ENCODE measurements around the gene FGF5. TPM values are rescaled to one million over a fixed set of nuclear protein-coding genes. Genes with fewer than 3 reads are reported as not detected.
A peak's percentile ranks its signal among the peaks of the same experiment; 100 is the strongest.

Gene FGF5
- total RNA-seq, 1 donor from 2014 or later = not detected

DNA sequence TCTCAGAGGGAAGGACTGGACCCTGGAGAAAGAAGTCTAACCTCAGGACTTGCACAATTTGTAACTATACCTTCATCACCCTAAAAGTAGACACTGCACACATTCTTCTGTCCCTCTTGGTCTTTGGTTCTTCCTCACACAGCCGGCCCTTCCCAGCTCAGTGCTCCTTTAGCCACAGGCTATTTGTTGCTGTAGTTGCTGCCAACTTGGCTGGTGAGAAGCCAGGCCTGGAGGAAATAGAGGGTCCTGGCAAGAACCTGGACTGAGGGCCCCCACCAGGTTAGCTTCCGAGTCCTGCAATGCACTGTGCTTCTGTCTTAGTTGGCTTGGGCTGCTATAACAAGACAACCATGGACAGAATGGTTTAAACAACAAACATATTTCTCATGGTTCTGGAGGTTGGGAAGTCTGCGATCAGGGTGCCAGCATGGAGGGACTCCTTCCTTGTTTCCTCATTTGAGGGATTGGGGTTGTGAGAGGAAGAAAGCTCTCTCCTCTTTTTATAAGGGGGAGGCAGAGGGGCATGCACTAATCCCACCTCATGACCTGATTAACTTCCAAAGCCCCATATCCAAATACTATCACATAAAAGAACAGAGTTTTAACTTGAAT lies 4.4 kb upstream of the FGF5 start:
- DNase-seq (no peak), ATAC-seq (no peak)
- intact Hi-C loops (cut with DNase I) = no loop called here
- TF ChIP-seq, protein P1, sequence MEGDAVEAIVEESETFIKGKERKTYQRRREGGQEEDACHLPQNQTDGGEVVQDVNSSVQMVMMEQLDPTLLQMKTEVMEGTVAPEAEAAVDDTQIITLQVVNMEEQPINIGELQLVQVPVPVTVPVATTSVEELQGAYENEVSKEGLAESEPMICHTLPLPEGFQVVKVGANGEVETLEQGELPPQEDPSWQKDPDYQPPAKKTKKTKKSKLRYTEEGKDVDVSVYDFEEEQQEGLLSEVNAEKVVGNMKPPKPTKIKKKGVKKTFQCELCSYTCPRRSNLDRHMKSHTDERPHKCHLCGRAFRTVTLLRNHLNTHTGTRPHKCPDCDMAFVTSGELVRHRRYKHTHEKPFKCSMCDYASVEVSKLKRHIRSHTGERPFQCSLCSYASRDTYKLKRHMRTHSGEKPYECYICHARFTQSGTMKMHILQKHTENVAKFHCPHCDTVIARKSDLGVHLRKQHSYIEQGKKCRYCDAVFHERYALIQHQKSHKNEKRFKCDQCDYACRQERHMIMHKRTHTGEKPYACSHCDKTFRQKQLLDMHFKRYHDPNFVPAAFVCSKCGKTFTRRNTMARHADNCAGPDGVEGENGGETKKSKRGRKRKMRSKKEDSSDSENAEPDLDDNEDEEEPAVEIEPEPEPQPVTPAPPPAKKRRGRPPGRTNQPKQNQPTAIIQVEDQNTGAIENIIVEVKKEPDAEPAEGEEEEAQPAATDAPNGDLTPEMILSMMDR (IDR thresholded peaks at IDR 0.05) = no peak
- Histone ChIP-seq H3K9me3 (no peaks in the 10 kb centered on the region), H3K4me3 (no peak overlapping the region), H3K27me3 (peaks cover 45% of the 10 kb centered on the region), H3K4me1 (peaks cover 15% of the 10 kb centered on the region), H3K36me3 (no peaks in the 10 kb centered on the region), H3K27ac (no peak overlapping the region)

DNA sequence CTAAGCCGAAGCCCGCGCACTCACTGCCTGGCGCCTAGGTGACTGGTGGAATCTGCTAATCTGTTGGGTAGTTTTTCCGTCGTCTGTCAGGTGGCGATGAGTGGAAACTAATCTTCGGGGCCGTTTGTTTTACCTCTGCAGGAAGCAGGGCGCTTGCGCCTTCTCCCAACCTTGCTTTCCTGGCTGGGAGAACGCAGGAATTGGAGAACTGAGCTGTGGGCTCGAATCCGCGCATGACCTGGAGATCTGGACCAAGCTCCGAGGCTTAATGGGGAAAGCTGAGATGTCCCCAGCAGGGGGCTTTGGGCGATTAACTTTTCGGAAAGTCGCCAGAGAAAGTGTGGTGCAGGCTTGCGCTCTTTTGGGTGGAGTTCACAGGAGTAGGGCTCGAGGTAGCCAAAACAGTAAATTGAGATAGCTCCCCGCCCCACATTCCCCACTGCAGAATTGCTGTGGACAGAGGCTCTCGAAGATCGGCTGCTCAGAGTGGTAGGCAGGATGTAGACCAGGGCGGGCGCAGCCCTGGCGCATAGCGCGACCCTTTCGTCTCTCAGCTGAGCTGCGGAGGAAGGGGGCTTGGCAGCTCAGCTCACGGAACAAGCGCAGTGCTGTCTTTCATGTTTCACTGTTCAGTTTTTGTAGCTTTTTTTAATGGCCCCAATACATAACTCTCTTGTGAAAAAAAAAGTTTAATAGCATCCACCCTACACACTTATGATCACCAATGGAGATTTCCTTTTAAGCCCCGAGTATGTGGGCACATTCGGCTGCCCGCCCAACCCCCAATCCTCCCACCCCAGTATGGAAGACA lies 2.7 kb upstream of the FGF5 start:
- peaks cover 62% of the 10 kb centered on the region for H3K27me3 ChIP-seq

DNA sequence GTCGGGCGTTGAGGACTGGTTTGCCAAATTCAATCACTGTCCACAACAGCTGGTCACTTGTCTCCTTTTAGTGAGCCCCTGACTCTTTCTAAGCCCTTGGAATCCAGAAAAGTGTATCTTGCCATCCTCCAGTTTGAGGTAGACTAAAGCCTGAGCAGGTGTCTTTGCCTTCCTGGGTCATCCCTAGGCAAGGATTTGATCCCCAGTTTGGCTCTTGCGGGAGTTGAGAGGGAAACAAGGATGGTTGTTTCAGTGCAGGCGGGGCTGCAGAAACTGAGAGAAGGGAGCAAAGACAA lies 2.2 kb upstream of the FGF5 start:
- Histone ChIP-seq H3K36me3 (no peaks in the 10 kb centered on the region), H3K4me3 (no peak overlapping the region), H3K27me3 (peaks cover 67% of the 10 kb centered on the region), H3K27ac (no peak overlapping the region), H3K4me1 (peaks cover 15% of the 10 kb centered on the region), H3K9me3 (no peaks in the 10 kb centered on the region)
- TF ChIP-seq, protein P1 (IDR thresholded peaks at IDR 0.05) = no peak
- intact Hi-C loops (cut with DNase I) = no loop called here
- DNase-seq (no peak), ATAC-seq (no peak)

More for the DNA sequence above, 2.7 kb upstream of the FGF5 start:
- peaks cover 15% of the 10 kb centered on the region for H3K4me1 ChIP-seq
- DNase-seq (no peak), ATAC-seq (no peak)
- H3K36me3 ChIP-seq = no peaks in the 10 kb centered on the region
- TF ChIP-seq, protein P1 (IDR thresholded peaks at IDR 0.05) = no peak
- H3K4me3 ChIP-seq = no peak overlapping the region
- no peaks in the 10 kb centered on the region for H3K9me3 ChIP-seq
- intact Hi-C loops (cut with DNase I) = no loop called here
- H3K27ac ChIP-seq = no peak overlapping the region

DNA sequence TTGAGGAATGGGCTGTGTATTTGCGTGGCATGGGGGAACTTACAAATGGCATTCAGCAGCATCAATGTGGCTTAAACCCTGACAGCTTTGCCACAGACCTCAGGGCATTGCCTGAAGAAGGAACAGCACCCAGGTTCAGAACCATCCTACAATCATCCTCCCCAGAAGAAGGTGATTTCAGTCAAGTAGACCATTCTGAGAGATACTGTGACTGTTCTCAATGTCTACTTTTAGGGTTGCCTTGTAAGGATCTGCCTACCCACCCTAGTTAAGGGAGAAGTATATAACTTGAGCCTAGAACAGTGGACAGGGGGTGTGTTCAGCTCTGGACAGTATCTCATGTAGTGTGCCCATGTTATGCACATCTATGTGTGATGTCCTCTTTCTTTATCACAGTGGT lies 1.6 kb upstream of the FGF5 start:
- DNase-seq (no peak), ATAC-seq (no peak)
- intact Hi-C loops (cut with DNase I) = no loop called here
- peaks cover 73% of the 10 kb centered on the region for H3K27me3 ChIP-seq
- H3K9me3 ChIP-seq = no peaks in the 10 kb centered on the region
- H3K27ac ChIP-seq = no peak overlapping the region
- TF ChIP-seq, protein P1 (IDR thresholded peaks at IDR 0.05) = no peak
- peaks cover 15% of the 10 kb centered on the region for H3K4me1 ChIP-seq
- no peaks in the 10 kb centered on the region for H3K36me3 ChIP-seq
- H3K4me3 ChIP-seq = no peak overlapping the region

DNA sequence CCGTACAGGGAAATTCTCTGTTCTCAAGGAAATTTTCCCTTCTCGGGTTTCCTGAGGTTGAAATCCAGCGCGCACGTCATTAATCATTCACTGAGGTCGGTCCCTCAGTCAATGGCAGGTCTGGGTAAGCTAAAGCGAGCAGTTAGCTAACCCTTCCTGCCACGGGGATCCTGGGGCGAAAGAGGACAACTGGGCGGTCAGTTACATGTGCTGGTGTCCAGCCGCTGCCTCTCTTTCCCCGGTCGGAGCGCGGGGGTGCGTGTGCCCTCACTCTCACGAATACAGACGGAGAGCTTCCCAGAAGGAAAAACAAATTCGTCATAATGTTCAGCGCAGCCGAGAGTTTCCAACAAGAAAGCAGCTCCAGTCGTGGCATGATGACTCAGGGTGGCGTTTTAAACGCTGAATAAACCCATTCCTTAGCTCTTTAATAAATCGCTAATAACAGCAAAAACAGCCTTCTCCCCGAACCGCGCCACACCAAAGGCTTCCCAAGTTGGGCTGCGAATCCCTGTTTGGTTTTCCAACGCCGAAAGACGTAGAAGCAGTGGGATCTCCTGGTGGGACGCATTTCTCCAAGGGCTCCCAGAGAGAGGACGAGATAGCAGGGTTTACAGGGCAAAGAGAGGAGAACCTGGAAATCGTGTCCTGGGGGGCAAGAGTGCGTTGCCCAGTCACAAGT lies 752 bp upstream of the FGF5 start:
- intact Hi-C loops (cut with DNase I) = no loop called here
- H3K4me1 ChIP-seq = peaks cover 15% of the 10 kb centered on the region
- TF ChIP-seq, protein P1 (IDR thresholded peaks at IDR 0.05) = no peak
- H3K27ac ChIP-seq = no peak overlapping the region
- peaks cover 79% of the 10 kb centered on the region for H3K27me3 ChIP-seq
- H3K4me3 ChIP-seq = peak overlapping the region; percentile 39
- ATAC-seq (no peak), DNase-seq (no peak)
- H3K9me3 ChIP-seq = no peaks in the 10 kb centered on the region
- H3K36me3 ChIP-seq = no peaks in the 10 kb centered on the region
